HG03103 (cell line): ENCODE results near the gene GPR15.

ENCODE experiments used
- ATAC-seq: cut with Tn5 transposase; IDR thresholded peaks from one replicate; pipeline ENCODE4 v1.9.1; 2021; ENCODE audit warnings: low read depth; ENCODE audit not compliant: unreplicated experiment

Gene GPR15

GRCh38 chr3:98582042-98582441, 50.3 kb downstream of the GPR15 start:
- no peak for ATAC-seq

- ATAC-seq = no peak
Observed at GRCh38 chr3:98583766-98584165, 52.0 kb downstream of the GPR15 start.
